ENCODE results near the gene SPHK1. TPM values are rescaled to one million over a fixed set of nuclear protein-coding genes. Genes with fewer than 3 reads are reported as not detected.

The SPHK1 gene
- total RNA-seq, 1 donor from 2014 or later: 0.93 TPM

DNA sequence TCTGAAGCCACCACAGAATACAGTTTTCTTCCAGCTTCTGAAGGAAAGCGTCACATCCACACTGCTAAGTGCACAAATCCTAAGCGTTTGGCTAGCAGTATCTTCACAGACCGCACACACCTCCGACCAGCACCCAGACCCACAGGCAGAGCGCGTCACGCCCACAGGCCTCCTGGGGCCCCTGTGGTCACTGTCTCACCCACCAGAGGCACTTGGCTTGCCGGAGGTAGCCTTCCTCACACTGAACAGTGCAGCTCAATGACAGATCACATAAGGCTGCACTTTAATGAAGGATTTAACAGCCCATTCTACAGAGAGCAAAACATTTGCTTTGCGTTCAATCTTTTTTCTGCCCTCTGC is 21.2 kb downstream of the SPHK1 start:
- no peak for DNase-seq (ENCODE audit: low spot score)
- ATAC-seq: no peak

DNA sequence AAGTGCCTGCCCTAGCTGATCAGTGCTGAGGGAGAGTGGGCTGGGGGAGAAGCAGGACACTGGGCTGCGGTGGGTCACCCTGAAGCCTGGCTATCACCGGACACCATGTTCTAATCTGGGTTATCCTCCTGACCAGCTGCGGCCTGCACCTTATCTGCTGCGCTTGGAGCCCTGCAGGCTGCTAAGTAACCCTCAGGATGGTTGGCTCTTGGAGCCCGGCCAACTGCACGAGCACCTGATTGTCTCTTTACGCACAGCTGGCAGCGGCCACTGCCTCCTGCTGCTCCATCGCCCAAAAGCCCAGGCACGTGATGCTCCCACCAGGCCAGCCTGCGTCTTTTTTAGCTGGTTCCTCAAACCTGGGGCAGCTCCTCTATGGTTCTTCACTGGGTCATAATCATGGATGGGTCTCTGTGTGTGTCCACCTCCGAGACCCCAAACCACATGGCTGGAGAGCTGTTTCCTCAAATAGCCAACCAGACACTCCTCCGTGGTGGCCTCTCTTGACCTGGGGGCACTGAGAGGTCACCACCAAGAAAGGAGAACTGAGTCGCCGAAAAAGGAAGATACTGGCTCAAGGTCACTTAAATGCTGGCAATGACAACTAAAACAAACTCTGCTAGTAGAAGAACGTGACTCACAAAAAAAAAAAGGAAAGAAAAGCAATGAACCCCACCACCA is 21.7 kb downstream of the SPHK1 start:
- ATAC-seq (no peak), DNase-seq (ENCODE audit: low spot score) (no peak)

DNA sequence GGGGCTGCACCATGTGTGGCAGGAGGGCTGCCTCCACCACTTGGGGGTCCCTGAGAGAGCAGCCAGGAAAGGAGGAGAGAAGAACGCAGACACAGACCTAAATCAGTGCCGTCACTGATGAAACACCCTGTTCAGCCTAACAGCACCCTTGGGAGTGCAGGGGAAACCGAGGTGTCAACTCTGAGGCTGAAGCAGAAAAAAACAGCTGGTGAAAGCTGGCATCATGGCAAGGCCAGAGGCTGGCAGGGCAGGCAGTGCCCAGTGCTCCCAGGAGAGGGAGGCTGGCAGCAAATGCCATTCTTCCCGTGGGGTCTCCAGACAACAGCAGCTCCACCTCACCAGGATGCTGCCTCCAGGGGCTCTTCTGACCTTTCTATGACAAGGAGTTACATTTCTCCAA is 23.1 kb downstream of the SPHK1 start:
- ATAC-seq (no peak), DNase-seq (ENCODE audit: low spot score) (no peak)

GRCh38 chr17:76408037-76408849 is 23.8 kb downstream of the SPHK1 start:
- ATAC-seq: peak; percentile 89
- peak; percentile 80 for DNase-seq (ENCODE audit: low spot score)

GRCh38 chr17:76410328-76410965 is 26.0 kb downstream of the SPHK1 start:
- DNase-seq (ENCODE audit: low spot score): no peak

DNA sequence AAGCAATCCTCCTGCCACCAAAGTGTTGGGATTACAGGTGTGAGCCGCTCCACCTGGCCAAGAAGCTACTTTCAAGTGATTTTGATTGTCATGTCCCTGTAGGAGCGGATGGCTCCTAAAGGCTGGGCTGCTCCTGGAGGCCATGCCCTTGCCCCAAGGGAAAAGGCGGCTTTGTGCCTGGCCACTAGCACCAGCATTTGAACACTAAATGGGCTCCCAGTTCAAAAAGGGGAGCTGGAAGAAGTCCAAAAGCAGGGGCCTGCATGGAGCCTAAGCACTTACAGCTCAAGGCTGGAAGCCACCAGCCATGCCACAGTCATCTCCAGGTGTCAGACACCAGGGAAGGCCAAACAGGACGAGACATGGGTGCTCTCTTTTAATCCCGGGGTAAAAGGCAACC is 26.8 kb downstream of the SPHK1 start:
- no peak for ATAC-seq
- DNase-seq (ENCODE audit: low spot score): no peak

More at GRCh38 chr17:76410328-76410965, 26.0 kb downstream of the SPHK1 start:
- no peak for ATAC-seq

- peak; percentile 33 for ATAC-seq
- no peak for DNase-seq (ENCODE audit: low spot score)
Observed at GRCh38 chr17:76414334-76415295, 30.2 kb downstream of the SPHK1 start.

GRCh38 chr17:76415786-76416185 is 31.4 kb downstream of the SPHK1 start:
- DNase-seq (ENCODE audit: low spot score) (no peak), ATAC-seq (no peak)

- ATAC-seq (no peak), DNase-seq (ENCODE audit: low spot score) (no peak)
Observed at GRCh38 chr17:76416457-76416856, 32.0 kb downstream of the SPHK1 start.

DNA sequence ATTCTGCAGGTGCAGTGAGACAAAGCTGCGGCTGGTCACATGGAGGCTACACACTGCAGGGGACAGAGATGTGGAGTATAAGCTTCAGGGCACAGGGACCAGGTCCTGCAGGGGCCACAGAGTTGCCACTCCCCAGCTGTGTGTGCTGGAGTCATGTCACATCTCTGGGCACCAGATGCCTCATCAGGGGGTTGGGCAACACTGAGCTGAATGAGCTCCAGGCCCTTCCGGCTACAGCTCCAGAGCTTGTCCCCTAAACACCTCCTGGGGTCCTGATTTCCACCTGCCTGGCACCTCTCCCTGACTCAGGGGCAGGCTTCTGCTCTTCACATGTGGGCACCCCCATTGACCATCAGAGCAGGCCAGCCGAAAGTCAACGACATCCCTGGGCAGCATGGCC is 32.5 kb downstream of the SPHK1 start:
- ATAC-seq (no peak), DNase-seq (ENCODE audit: low spot score) (no peak)

- DNase-seq (ENCODE audit: low spot score) (no peak), ATAC-seq (peak; percentile 24)
Observed at GRCh38 chr17:76417499-76418143, 33.2 kb downstream of the SPHK1 start.

DNA sequence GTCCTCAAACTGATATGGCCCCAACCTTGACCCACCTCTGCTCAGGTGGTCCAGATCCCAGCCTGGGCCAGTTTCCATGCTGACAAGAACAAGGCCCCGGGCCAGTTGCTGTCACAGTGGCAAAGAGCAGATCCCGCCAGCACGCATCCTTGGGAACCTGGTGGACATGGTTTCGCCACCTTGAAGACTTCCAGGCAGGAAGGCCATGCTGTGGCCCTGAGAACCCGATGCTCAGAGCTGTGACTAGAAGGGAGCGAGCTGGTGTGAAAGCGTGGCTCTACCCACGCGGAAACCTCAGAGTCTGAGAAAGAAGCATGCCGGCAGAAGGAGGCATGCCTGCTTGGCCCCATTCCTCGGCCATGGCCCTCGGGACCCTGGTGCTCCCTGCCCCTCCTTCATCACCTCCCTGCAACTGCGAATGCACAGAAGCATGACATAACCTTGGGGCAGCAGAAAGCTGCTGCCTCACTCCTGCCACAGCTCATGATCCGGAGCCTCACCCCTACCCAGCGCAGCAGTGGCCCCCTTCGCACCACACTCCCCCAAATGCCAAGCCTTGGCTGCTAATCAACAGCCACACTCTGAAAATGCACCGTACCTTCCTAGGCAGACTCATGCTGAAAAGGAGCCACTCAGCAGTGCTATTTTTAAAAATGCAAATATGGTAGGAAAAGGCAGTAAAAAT is 35.3 kb downstream of the SPHK1 start:
- no peak for ATAC-seq

GRCh38 chr17:76420356-76421043 is 36.1 kb downstream of the SPHK1 start:
- DNase-seq (ENCODE audit: low spot score) (no peak), ATAC-seq (no peak)

More for the DNA sequence above, 35.3 kb downstream of the SPHK1 start:
- DNase-seq (ENCODE audit: low spot score): no peak

DNA sequence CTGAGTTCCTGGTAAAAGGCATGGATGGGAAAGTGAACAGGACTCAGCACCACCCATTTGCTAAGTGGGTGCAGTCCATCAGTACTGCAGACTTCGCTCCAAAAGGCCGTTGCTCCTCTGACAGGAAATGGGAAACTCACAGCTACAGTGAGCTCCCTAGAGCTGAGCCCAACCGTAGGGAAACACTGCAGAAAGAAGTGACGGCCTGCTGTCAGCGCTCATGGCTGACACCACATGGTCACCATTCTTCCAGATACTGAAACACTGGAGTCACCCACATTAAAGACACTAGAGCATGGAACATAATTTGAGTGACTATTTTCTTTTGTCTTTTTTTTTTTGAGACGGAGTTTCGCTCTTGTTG is 36.6 kb downstream of the SPHK1 start:
- no peak for DNase-seq (ENCODE audit: low spot score)
- peak; percentile 29 for ATAC-seq

DNA sequence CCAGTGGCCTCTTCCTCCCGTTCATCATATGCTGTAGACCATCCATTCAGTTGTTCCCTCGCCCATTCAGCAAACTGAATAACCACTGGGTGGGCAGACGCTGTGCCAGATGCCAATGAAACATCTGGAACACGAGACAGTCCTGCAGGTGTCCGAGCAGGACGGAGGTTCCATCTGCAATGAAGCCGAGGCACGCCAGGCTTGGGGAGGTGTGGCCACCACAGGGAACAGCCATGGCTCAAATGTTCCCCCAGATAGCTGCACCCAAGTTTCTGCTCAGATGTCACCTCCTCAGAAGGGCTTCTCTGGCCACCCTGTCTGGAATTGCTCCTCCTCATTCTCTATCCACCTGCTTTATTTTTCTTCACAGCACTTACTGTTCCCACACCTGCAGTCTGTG is 38.0 kb downstream of the SPHK1 start:
- ATAC-seq (no peak), DNase-seq (ENCODE audit: low spot score) (no peak)

DNA sequence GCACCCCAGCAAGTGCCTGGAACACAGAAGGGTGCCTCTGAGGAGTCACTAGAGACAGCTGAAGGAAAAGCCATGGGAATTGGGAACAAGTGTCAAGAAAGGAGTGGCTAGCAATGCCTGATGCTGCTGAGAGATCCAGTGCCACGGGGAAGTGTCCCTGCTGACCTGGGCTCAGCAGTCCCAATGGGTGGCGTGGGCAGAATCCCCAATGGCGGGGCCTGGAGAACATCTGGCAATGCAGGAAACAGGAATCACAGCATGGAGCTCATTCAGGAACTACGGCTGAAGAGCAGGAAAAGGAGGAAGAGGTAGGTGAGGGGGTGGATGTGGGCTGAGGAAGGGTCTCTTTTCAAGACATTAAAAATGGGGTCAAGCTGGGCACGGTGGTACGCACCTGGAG is 38.5 kb downstream of the SPHK1 start:
- no peak for ATAC-seq
- no peak for DNase-seq (ENCODE audit: low spot score)

DNA sequence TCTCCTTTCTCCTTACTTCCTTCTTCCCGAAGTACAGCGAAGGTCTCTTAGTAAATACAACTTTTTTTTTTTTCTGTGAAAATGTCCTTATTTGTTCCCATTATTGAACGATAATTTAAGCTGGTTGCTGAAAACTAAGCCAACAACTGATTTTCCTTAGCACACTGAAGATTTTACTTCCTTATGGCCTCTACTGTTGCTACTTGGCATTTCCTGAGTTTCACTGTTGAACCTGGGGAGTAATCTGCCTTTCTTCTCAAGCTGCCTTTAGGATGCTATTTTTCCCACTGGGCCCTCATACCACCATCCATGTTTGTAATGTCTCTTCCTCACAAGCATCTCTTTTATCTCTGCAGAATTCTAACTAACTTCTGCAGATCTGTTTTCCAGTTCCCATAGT is 42.4 kb downstream of the SPHK1 start:
- DNase-seq (ENCODE audit: low spot score): no peak
- ATAC-seq: no peak

GRCh38 chr17:76427501-76428231 is 43.3 kb downstream of the SPHK1 start:
- peak; percentile 17 for ATAC-seq
- no peak for DNase-seq (ENCODE audit: low spot score)

- no peak for ATAC-seq
- DNase-seq (ENCODE audit: low spot score): no peak
Observed at GRCh38 chr17:76428511-76428910, 44.1 kb downstream of the SPHK1 start.

Measured in left lobe of liver (tissue), 2 donors.